ENCODE data around the gene LRIT3.

Gene LRIT3

DNA sequence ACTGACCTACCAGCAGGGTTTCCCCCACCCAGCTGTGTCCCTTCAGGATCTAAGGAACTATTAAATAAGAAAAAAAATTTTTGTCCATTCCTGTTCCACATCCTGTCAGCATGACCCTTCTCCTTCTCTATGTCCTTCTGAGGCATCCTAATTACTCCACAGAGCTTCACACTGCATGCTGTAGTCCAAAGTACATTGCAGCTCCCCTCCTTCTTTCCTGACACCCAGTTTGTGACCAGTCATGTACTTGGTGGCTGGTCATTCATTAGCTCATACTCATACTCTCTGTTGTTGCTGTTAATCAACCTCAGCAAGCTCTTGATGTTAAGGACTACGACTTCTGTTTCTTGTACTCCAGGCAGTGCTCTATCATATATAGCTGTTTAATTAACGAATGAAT lies 62.3 kb downstream of the LRIT3 start:
- no peak for DNase-seq (ENCODE audit: low spot score)

DNA sequence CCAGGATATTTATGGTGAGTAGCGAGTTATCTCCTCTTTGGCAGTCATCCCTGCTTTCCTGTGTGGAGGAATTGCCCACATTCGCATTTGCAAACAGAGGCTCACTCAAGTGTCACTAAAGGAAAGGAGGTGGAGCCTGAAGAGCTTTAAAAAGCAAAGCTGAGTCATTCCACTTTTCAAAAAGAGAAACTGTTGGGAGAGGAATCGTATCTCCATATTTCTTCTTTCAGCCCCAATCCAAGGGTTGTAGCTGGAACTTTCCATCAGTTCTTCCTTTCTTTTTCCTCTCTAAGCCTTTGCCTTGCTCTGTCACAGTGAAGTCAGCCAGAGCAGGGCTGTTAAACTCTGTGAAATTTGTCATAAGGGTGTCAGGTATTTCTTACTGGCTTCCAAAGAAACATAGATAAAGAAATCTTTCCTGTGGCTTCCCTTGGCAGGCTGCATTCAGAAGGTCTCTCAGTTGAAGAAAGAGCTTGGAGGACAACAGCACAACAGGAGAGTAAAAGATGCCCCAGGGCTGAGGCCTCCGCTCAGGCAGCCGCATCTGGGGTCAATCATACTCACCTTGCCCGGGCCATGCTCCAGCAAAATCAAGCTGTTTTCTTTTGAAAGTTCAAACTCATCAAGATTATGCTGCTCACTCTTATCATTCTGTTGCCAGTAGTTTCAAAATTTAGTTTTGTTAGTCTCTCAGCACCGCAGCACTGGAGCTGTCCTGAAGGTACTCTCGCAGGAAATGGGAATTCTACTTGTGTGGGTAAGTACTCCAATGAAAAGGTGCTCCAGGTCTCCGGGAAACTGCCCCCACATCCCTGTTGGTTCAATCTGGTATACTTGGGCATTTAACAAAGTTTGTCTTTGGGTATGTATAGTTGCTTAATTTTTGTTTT lies 65.0 kb downstream of the LRIT3 start, which contains the start of gene EGF:
TSS of gene EGF (plus strand) at position 178 of the 890 bp plus-strand sequence. CDS start at position 631, 453 bp downstream.
- no peak for DNase-seq (ENCODE audit: low spot score)

DNA sequence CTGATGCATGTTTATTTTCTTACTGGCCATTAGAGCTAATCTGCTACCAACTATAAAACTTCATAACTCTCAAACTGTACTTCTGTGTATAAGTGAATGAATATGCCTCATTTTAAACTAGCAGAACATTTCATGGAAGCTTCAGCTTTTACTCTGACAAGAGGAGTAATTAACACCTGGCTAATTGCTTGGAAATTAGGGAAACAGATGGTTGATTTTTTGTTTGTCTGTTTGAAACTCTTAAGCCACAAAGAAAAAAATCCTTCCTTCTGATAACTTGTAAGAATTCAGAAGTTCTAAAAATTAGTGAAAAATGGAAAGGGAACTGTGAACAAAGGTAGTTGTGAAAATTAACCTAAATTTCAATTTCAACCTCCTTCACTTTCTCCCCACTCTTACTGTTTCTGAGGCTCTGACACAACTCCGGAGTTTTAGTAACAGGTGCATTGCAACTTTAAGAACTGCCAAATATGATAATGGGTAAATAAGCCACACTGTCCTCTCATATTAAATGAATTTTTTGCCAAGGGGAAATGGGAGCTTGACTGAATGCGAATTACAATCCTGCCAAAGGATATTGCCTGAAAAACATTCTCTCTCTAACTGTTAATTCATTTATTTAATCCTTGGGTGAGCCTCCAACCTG lies 65.8 kb downstream of the LRIT3 start:
- no peak for DNase-seq (ENCODE audit: low spot score)

DNA sequence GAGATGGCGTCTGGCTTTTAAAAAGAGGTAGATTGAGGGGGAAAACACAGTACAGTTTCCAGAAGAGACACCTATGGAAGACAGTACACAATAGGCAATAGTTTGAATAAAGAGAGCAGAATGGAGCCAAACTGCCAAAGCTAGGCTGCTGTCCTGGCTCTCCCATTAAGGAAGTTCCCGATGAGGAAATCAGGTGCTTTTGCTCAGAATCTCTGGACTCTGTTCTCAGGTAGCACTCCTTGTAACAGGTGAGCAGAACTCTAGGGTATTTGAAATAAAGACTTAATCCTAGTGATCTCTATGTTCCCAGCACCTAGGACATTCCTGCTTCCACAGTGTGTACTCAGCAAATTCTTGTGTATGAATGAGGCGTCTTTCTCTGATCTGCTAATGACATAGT lies 66.4 kb downstream of the LRIT3 start:
- DNase-seq (ENCODE audit: low spot score) = no peak

DNA sequence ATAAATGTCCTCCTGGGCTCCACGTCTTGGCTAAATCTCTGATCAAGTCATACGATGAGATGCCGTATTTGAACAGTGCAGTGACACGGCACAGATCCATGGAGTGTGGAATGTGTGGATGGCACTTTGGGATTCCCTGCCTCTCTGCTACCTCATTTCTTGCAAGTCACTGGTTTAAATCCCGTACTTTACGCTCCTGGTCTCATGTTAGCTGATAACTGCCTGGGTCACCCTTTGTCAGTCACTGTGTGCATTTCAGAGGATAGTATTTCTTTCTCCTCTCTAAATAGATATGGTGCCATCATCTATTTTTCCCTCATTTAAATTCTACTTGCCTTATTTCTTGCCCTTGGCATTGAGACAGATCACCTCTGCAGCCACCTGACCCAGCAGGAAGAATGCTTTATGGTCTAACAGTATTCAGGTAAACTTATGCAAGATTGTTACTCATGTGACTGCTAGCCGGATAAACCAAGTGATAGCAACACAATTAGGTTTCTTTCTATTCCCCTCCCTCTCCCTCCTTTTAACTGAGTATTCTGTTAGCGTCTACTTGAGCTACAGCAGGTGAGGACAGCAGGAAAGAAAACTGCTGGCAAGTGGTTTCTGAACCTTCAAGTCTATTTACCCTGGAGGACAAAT lies 67.6 kb downstream of the LRIT3 start:
- no peak for DNase-seq (ENCODE audit: low spot score)

DNA sequence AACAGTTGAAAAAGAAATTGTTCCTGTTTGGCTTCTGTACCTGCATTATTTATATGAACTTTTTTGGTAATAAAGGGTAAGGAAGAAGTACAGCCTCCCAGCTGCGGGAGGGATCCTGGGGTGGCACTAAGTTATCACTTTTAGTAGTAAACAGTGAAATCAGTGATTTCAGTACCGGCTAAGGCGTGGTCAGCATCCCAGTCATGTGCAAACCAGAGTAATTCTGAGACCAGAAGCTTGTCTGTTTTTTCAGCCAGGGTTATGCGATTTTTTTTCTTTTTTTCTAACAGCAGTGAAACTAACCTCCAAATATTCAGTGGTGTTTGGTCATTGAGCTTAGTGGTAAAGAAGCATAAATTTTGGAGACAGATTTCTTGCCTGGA lies 68.1 kb downstream of the LRIT3 start:
- no peak for DNase-seq (ENCODE audit: low spot score)

DNA sequence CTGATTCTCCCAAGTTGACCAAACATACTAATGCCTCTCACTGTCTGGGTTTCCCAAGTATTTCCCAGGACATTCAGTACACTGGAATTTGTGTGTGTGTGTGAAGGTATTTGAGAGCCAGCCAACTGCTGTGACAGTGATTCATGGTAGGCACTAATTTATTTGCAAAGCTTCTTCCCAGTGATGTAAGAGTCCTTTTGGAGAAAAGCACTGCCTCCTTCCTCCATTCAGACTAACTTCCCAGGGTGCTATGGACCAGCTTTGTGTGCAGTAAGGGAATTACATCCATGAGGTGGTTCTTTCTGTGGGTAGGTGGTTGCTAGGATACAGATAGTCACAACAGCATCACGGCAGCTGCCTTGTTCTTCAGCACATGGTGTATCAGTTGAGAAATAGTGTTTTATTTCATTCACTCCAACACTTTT lies 73.5 kb downstream of the LRIT3 start:
- no peak for DNase-seq (ENCODE audit: low spot score)
